ENCODE measurements around the gene ITGB7. TPM values are rescaled to one million over a fixed set of nuclear protein-coding genes. Genes with fewer than 3 reads are reported as not detected.

The ITGB7 gene
- total RNA-seq, 3 donors from 2014 or later (not counting 1 experiment from before 2014, with no cell fraction given), result 329 to 441 (median 439) TPM

- intact Hi-C loops (cut with micrococcal nuclease), result no loop called here
- Histone ChIP-seq H3K4me3 (ENCODE audit: low read length) (no peak overlapping the region), H3K36me3 (ENCODE audit: control insufficient read depth, insufficient read depth, low read length) (peaks cover 49% of the 10 kb centered on the region)
These were observed 8.5 kb downstream of the ITGB7 start for GRCh38 chr12:53198486-53199110.

GRCh38 chr12:53197011-53197640 is 9.9 kb downstream of the ITGB7 start:
- 95% methylated on average over 19 of the region's 19 CpGs for WGBS (ENCODE audit: insufficient coverage)
- Mint-ChIP-seq H3K4me3 (no peak overlapping the region), H3K27me3 (ENCODE audit: low read depth in 2 of 2) (no peaks in the 10 kb centered on the region), H3K27ac (no peak overlapping the region), H3K4me1 (peaks cover 39 to 68% of the 10 kb centered on the region in 2 donors), H3K9me3 (no peaks in the 10 kb centered on the region), H3K36me3 (peaks cover 6% of the 10 kb centered on the region)
- no peak for ATAC-seq
- H3K4me1 ChIP-seq (ENCODE audit: control insufficient read depth, insufficient read depth, low read length), result peaks cover 45% of the 10 kb centered on the region
- no peak for TF ChIP-seq CTCF (IDR thresholded peaks at IDR 0.05)
- H3K9me3 ChIP-seq (ENCODE audit: control insufficient read depth, insufficient read depth, low read length), result no peaks in the 10 kb centered on the region
- no peak for DNase-seq
- H3K4me3 ChIP-seq (ENCODE audit: low read length), result no peak overlapping the region
- peaks cover 64% of the 10 kb centered on the region for H3K36me3 ChIP-seq (ENCODE audit: control insufficient read depth, insufficient read depth, low read length)
- no peaks in the 10 kb centered on the region for H3K27me3 ChIP-seq (ENCODE audit: control insufficient read depth, insufficient read depth, low read length)
- no peak overlapping the region for H3K27ac ChIP-seq (ENCODE audit: low read length)
- intact Hi-C loops (cut with micrococcal nuclease), result no loop called here

More at GRCh38 chr12:53198486-53199110, 8.5 kb downstream of the ITGB7 start:
- H3K27me3 Mint-ChIP-seq (ENCODE audit: low read depth in 2 of 2), result no peaks in the 10 kb centered on the region
- WGBS (ENCODE audit: insufficient coverage), result 4% methylated on average over 5 of the region's 5 CpGs
- peaks cover 45 to 67% of the 10 kb centered on the region in 2 donors for H3K4me1 Mint-ChIP-seq
- TF ChIP-seq CTCF (IDR thresholded peaks at IDR 0.05), result no peak
- ATAC-seq (peak; percentile 53 to 85 (median 59)), DNase-seq (peak in 1 of 2 donors; percentile 61)
- H3K36me3 Mint-ChIP-seq, result peaks cover 6% of the 10 kb centered on the region
- Histone ChIP-seq H3K27ac (ENCODE audit: low read length) (peak overlapping the region; percentile 10), H3K9me3 (ENCODE audit: control insufficient read depth, insufficient read depth, low read length) (no peaks in the 10 kb centered on the region), H3K27me3 (ENCODE audit: control insufficient read depth, insufficient read depth, low read length) (no peaks in the 10 kb centered on the region), H3K4me1 (ENCODE audit: control insufficient read depth, insufficient read depth, low read length) (peaks cover 50% of the 10 kb centered on the region)
- H3K4me3 Mint-ChIP-seq, result peak overlapping the region; percentile 82
- no peaks in the 10 kb centered on the region for H3K9me3 Mint-ChIP-seq
- H3K27ac Mint-ChIP-seq, result peak overlapping the region; percentile 52 to 86

GRCh38 chr12:53196486-53196885 is 10.6 kb downstream of the ITGB7 start:
- H3K9me3 Mint-ChIP-seq, result no peaks in the 10 kb centered on the region
- peaks cover 41% of the 10 kb centered on the region for H3K4me1 ChIP-seq (ENCODE audit: control insufficient read depth, insufficient read depth, low read length)
- H3K4me1 Mint-ChIP-seq, result peaks cover 35 to 68% of the 10 kb centered on the region in 2 donors

More at GRCh38 chr12:53196486-53196885, 10.6 kb downstream of the ITGB7 start:
- no peak for TF ChIP-seq CTCF (IDR thresholded peaks at IDR 0.05)
- H3K36me3 ChIP-seq (ENCODE audit: control insufficient read depth, insufficient read depth, low read length), result peaks cover 70% of the 10 kb centered on the region
- H3K4me3 ChIP-seq (ENCODE audit: low read length), result no peak overlapping the region
- H3K27ac ChIP-seq (ENCODE audit: low read length), result no peak overlapping the region
- no peaks in the 10 kb centered on the region for H3K9me3 ChIP-seq (ENCODE audit: control insufficient read depth, insufficient read depth, low read length)
- Mint-ChIP-seq H3K27me3 (ENCODE audit: low read depth in 2 of 2) (no peaks in the 10 kb centered on the region), H3K36me3 (peaks cover 6% of the 10 kb centered on the region), H3K4me3 (no peak overlapping the region), H3K27ac (no peak overlapping the region)
- DNase-seq, result no peak
- no peaks in the 10 kb centered on the region for H3K27me3 ChIP-seq (ENCODE audit: control insufficient read depth, insufficient read depth, low read length)
- ATAC-seq, result no peak
- 95% methylated on average over 14 of the region's 14 CpGs for WGBS (ENCODE audit: insufficient coverage)
- intact Hi-C loops (cut with micrococcal nuclease), result no loop called here
